Sigmoid colon (tissue), 4 donors: ENCODE results near the gene UST.

Source experiments
- CTCF ChIP-seq, 4 experiments: fragments of 450-650 bp in 3 of 4; fragments of 200-600 bp in 1 of 4; IDR thresholded peaks; one replicate each; pipeline ENCODE4 v1.5.1; 2016 to 2019; ENCODE audit warnings: antibody characterized with exemption in 4 of 4, mild to moderate bottlenecking in 3 of 4, moderate library complexity in 2 of 4
- POLR2A ChIP-seq, 2 donors: fragments of 450-650 bp; IDR thresholded peaks; one replicate each; pipeline ENCODE4 v1.6.1; 2016; ENCODE audit warnings: antibody characterized with exemption in 2 of 2, mild to moderate bottlenecking in 2 of 2, moderate library complexity in 2 of 2
- POLR2AphosphoS5 ChIP-seq, 4 donors: sonication (generic); formaldehyde crosslinking; IDR thresholded peaks; one replicate each; pipeline ENCODE4 v1.6.1; 2017; ENCODE audit warnings: antibody characterized with exemption in 4 of 4

GRCh38 chr6:148845464-148845863 lies 98.6 kb downstream of the UST start:
- TF ChIP-seq POLR2A (IDR thresholded peaks at IDR 0.05) (no peak), CTCF (IDR thresholded peaks at IDR 0.05) (no peak), POLR2AphosphoS5 (IDR thresholded peaks at IDR 0.05) (no peak)
